ENCODE measurements around the gene TAS1R2. TPM values are rescaled to one million over a fixed set of nuclear protein-coding genes. Genes with fewer than 3 reads are reported as not detected.

The TAS1R2 gene
- total and polyA plus RNA-seq, 2 of the 4 experiments (the other 2 are of a cell fraction), result not detected

- no peak overlapping the region for H3K4ac ChIP-seq (ENCODE audit: low read depth, low read length)
- ChIA-PET CTCF (interaction anchor here (0.9 to 1.1 kb wide), 3 partner anchors 11 to 278 kb away, joined by 3 to 4 read pairs (median 4); no protein-coding TSS in a partner anchor), POLR2A (ENCODE audit: unreplicated experiment) (no interaction called here)
- H3K9me3 ChIP-seq (ENCODE audit: control insufficient read depth, insufficient read depth, low read length), result no peaks in the 10 kb centered on the region
- H2BK5ac ChIP-seq (ENCODE audit: low read depth, low read length, poor library complexity, severe bottlenecking), result no peak overlapping the region
- no peak overlapping the region for H3K18ac ChIP-seq (ENCODE audit: low read depth, low read length)
- no peak overlapping the region for H3K23ac ChIP-seq (ENCODE audit: low read depth, low read length)
- no peaks in the 10 kb centered on the region for H3K9me1 ChIP-seq (ENCODE audit: insufficient read depth, low read length)
- H3K4me2 ChIP-seq (ENCODE audit: low read depth, low read length), result no peak overlapping the region
- H3K56ac ChIP-seq (ENCODE audit: extremely low read depth, insufficient read depth, low read length), result no peak overlapping the region
- H4K20me1 ChIP-seq (ENCODE audit: insufficient read depth, low read length), result no peaks in the 10 kb centered on the region
- H2BK120ac ChIP-seq (ENCODE audit: low read depth, low read length), result no peak overlapping the region
- WGBS, 2 experiments (ENCODE audit: extremely low coverage in 2 of 2, insufficient read length in 1 of 2), result no CpG with 5 or more reads among the region's 10 CpGs
- no peak overlapping the region for H4K8ac ChIP-seq (ENCODE audit: low read depth in 2 of 2, low read length in 2 of 2)
- no peaks in the 10 kb centered on the region for H3K79me1 ChIP-seq (ENCODE audit: low read depth in 1 of 2, low read length in 2 of 2)
- no peak for ATAC-seq (ENCODE audit: low read depth)
- H2BK20ac ChIP-seq (ENCODE audit: low read depth, low read length), result no peak overlapping the region
- no TSS peak for BruUV-seq (replicated peaks)
- no peak overlapping the region for H3K14ac ChIP-seq (replicated peaks; ENCODE audit: low read depth, low read length)
- no peaks in the 10 kb centered on the region for H3K27me3 ChIP-seq (ENCODE audit: control insufficient read depth, insufficient read depth, low read length)
- H3K4me3 ChIP-seq (ENCODE audit: insufficient read depth, low read depth, low read length), result no peak overlapping the region
- peaks cover 2% of the 10 kb centered on the region for H3K36me3 ChIP-seq (ENCODE audit: control insufficient read depth, insufficient read depth, low read length)
- no peak overlapping the region for H2AFZ ChIP-seq (replicated peaks; ENCODE audit: low read length, poor library complexity)
- DNase-seq, result no peak
- H2BK15ac ChIP-seq (ENCODE audit: low read depth, low read length), result no peak overlapping the region
- intact Hi-C loops (cut with micrococcal nuclease) (no loop called here), in situ Hi-C loops (cut with MboI; ENCODE audit: low sequenced_read_pairs) (loop anchor here (10.0 kb wide), 1 partner anchor 281 kb away; no protein-coding TSS in a partner anchor), dilution Hi-C loops (cut with HindIII; ENCODE audit: low sequenced_read_pairs, unreplicated experiment) (no loop called here)
- no peak overlapping the region for H2AK9ac ChIP-seq (replicated peaks; ENCODE audit: low read depth, low read length, poor library complexity)
- no peak overlapping the region for H4K5ac ChIP-seq (ENCODE audit: low read depth, low read length)
- H2AK5ac ChIP-seq (ENCODE audit: low read depth, low read length), result no peak overlapping the region
- H3K27ac ChIP-seq (ENCODE audit: insufficient read depth, low read length), result no peak overlapping the region
- no peak overlapping the region for H3K9ac ChIP-seq (ENCODE audit: low read depth, low read length)
- TF ChIP-seq CEBPB (IDR thresholded peaks at IDR 0.05; ENCODE audit: low read depth, low read length) (no peak), CHD1 (IDR thresholded peaks at IDR 0.05; ENCODE audit: low read depth, low read length) (no peak)
- no peaks in the 10 kb centered on the region for H3K4me1 ChIP-seq (ENCODE audit: control insufficient read depth, insufficient read depth, low read length)
- H4K91ac ChIP-seq (ENCODE audit: insufficient read depth, low read depth, low read length), result no peak overlapping the region
These were observed 16.8 kb upstream of the TAS1R2 start for GRCh38 chr1:18876210-18876609.
